A549 treated with GW870086 at 1 μM for 4 hours (cell line): Measurements from ENCODE around the gene BMPR1B. TPM values are rescaled to one million over a fixed set of nuclear protein-coding genes. Genes with fewer than 3 reads are reported as not detected.

Source experiments
- total RNA-seq: library from RNA; stranded (reverse); fragments of 200-300 nt; extraction: Qiagen RNA extraction; gene quantifications from 5 replicates; pipeline ENCODE4 v1.2.3, GENCODE V29; 2022; ENCODE audit warnings: low read depth

BMPR1B gene
- total RNA-seq: 4.5 to 7.4 TPM (median 6.4 TPM) in 5 replicates

DNA sequence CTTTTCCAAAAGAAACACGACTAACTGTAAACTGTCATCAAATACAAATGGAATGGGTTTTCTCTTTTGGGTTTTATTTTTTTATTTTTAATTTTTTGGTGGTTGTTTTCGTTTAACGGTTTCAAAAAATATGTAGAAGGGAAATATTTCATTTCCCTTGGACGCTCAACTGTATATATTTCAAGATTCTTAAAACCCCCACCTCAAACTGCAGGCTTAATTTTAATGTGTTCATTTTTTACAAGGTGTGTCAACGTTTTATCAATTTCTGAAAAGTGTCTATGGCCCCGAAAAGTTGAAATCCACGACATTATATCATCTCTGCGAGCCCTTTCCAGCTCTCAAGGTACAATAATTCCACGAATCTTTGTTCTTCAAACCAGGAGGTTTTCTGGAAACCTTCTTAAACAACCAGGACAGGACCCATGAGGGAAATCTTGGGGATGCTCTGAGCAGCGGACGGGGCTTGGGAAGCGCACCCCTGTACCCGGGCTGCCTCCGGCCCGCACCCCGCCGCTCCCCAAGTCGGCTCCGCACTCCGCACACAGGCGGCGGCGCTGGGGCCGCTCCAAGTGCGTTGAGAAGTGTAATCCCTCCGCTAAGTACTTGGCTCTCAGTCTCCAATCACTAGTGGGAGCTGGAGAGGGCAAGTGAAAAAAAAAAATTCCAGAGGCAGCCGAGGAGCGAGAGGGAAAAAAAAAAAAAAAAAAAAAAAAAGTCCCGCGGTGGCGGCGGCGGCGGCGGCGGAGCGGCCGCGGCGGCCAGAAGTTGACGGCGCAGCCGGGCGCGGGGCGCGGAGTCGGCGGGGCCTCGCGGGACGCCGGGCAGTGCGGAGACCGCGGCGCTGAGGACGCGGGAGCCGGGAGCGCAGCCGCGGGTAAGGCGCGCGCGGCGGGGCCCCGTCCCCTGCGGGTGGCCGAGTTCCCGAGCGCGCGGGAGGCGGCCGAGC is at the start of gene BMPR1B:
Gene BMPR1B (plus strand): TSS at position 764 of the 949 bp plus-strand sequence. CDS start 346,470 bp downstream, outside the sequence.

